Neural progenitor cell (in vitro differentiated cells): ENCODE results near the gene MSANTD1. TPM values are rescaled to one million over a fixed set of nuclear protein-coding genes. Genes with fewer than 3 reads are reported as not detected.
A peak's percentile ranks its signal among the peaks of the same experiment; 100 is the strongest.

ENCODE experiments used
- DNase-seq: peaks from one replicate; pipeline ENCODE4 v3.0.0-alpha.2; 2016; ENCODE audit warnings: low spot score
- H2AFZ ChIP-seq: fragments of 200-600 bp; sonication (generic); replicated peaks from 2 replicates; pipeline ENCODE4 v1.6.1; 2016; ENCODE audit warnings: antibody characterized with exemption
- H3F3A ChIP-seq: fragments of 200-600 bp; sonication (generic); 2 replicates; pipeline ENCODE4 v1.6.1; 2016; ENCODE audit warnings: antibody characterized with exemption, low read depth
- H3K27ac ChIP-seq: fragments of 200-600 bp; sonication (generic); 2 replicates; pipeline ENCODE4 v1.5.1; 2016; ENCODE audit warnings: mild to moderate bottlenecking
- H3K27me3 ChIP-seq: fragments of 200-600 bp; sonication (generic); 2 replicates; pipeline ENCODE4 v1.6.1; 2016; ENCODE audit warnings: mild to moderate bottlenecking, moderate library complexity
- H3K36me3 ChIP-seq: fragments of 200-600 bp; sonication (generic); 2 replicates; pipeline ENCODE4 v1.5.1; 2016
- H3K4me1 ChIP-seq: fragments of 200-600 bp; sonication (generic); 2 replicates; pipeline ENCODE4 v1.6.1; 2016; ENCODE audit warnings: mixed run types
- H3K4me2 ChIP-seq: fragments of 200-600 bp; sonication (generic); 2 replicates; pipeline ENCODE4 v1.6.1; 2016
- H3K4me3 ChIP-seq: fragments of 200-600 bp; sonication (generic); 2 replicates; pipeline ENCODE4 v1.5.1; 2016
- H3K79me2 ChIP-seq: fragments of 200-600 bp; sonication (generic); 2 replicates; pipeline ENCODE4 v1.6.1; 2016; ENCODE audit warnings: low read depth
- H3K9ac ChIP-seq: fragments of 200-600 bp; sonication (generic); 2 replicates; pipeline ENCODE4 v1.6.1; 2016
- H3K9me3 ChIP-seq: fragments of 200-600 bp; sonication (generic); 2 replicates; pipeline ENCODE4 v1.5.1; 2016; ENCODE audit warnings: low read depth
- H4K20me1 ChIP-seq: fragments of 200-600 bp; sonication (generic); 2 replicates; pipeline ENCODE4 v1.6.1; 2016; ENCODE audit warnings: low read depth
- H3K27ac Mint-ChIP-seq: 3 replicates; pipeline ENCODE4 v1.8.0; 2021; ENCODE audit warnings: mixed read lengths
- H3K27me3 Mint-ChIP-seq: 2 replicates; pipeline ENCODE4 v1.8.0; 2022; ENCODE audit warnings: low read depth, mild to moderate bottlenecking, inconsistent platforms, moderate library complexity, mixed read lengths; ENCODE audit not compliant: insufficient read depth
- H3K36me3 Mint-ChIP-seq: 3 replicates; pipeline ENCODE4 v1.8.0; 2021; ENCODE audit warnings: mixed read lengths
- H3K4me1 Mint-ChIP-seq: 3 replicates; pipeline ENCODE4 v1.8.0; 2021; ENCODE audit warnings: mixed read lengths
- H3K4me3 Mint-ChIP-seq: 3 replicates; pipeline ENCODE4 v1.8.0; 2021; ENCODE audit warnings: mild to moderate bottlenecking, moderate library complexity, mixed read lengths
- H3K9me3 Mint-ChIP-seq: 3 replicates; pipeline ENCODE4 v1.8.0; 2020; ENCODE audit warnings: mixed read lengths
- CTCF ChIP-seq: fragments of 200-600 bp; sonication (generic); IDR thresholded peaks from 2 replicates; pipeline ENCODE4 v1.5.1; 2017; ENCODE audit warnings: antibody characterized with exemption, mild to moderate bottlenecking
- EZH2 ChIP-seq: fragments of 200-600 bp; sonication (generic); IDR thresholded peaks from 2 replicates; pipeline ENCODE4 v1.6.1; 2017; ENCODE audit warnings: antibody characterized with exemption, mild to moderate bottlenecking, moderate library complexity
- EZH2phosphoT487 ChIP-seq: fragments of 200-600 bp; sonication (generic); IDR thresholded peaks from 2 replicates; pipeline ENCODE4 v1.6.1; 2017; ENCODE audit warnings: antibody characterized with exemption
- total RNA-seq: library from RNA; depleted of rRNA; stranded (reverse); fragments of >200 nt; gene quantifications from 2 replicates; pipeline ENCODE4 v1.2.3, GENCODE V29; 2015; ENCODE audit warnings: low replicate concordance

MSANTD1 gene
- total RNA-seq, 1 donor from 2014 or later: 0.17 TPM

GRCh38 chr4:3246458-3247398 lies 2.2 kb upstream of the MSANTD1 start:
- Mint-ChIP-seq H3K9me3 (no peaks in the 10 kb centered on the region), H3K4me1 (peaks cover 6% of the 10 kb centered on the region), H3K36me3 (peaks cover 6% of the 10 kb centered on the region), H3K27me3 (peaks cover 2% of the 10 kb centered on the region), H3K4me3 (no peak overlapping the region), H3K27ac (no peak overlapping the region)
- no peak for TF ChIP-seq CTCF
- TF ChIP-seq EZH2: no peak
- TF ChIP-seq EZH2phosphoT487: no peak
- Histone ChIP-seq H3K4me3 (no peak overlapping the region), H3K27me3 (no peaks in the 10 kb centered on the region), H3K9ac (no peak overlapping the region), H3F3A (no peaks in the 10 kb centered on the region), H2AFZ (no peak overlapping the region), H3K36me3 (no peaks in the 10 kb centered on the region), H3K9me3 (no peaks in the 10 kb centered on the region), H3K4me1 (no peaks in the 10 kb centered on the region), H4K20me1 (no peaks in the 10 kb centered on the region), H3K79me2 (no peaks in the 10 kb centered on the region), H3K27ac (no peak overlapping the region), H3K4me2 (no peak overlapping the region)
- no peak for DNase-seq

DNA sequence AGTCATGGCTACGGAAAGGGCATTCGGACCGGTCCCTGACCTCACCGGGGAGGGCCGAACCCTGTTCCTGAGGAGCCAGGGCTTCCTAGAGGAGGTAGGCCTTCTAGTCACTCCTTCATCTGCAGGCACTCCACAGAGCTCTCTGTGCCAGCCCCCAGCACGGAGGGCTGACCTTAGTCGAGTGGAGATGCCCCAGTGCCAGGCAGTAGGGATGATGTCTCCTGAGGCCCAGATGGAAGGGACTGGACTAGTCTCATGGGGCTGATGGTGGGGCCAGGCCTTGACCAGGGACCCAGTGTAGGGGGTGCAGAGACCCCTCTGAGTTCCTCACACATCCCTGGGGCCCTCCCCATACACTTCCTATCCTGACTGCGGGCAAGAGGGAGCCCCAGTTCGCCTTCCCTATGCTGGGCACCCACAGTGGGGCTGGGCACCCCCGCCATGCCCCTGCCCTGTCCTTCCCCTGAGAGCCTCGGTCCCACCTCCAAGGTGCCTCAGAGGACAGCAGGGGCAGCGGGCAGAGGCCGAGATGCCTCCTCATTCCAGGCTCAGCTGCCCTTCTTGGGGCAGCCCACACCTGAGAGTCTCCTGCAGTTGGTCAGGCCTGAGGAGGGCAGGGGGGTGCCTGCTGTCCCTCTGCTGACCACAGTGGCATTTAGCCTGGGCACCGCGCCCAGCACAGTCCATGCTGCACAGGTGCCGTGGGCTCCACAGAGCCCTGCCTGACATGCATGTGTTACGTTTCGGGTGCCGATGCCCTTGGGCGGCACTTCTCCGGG lies 1.4 kb upstream of the MSANTD1 start:
- H3K27ac ChIP-seq: no peak overlapping the region
- no peaks in the 10 kb centered on the region for H3K79me2 ChIP-seq
- H3K9me3 Mint-ChIP-seq: no peaks in the 10 kb centered on the region
- H3K4me1 Mint-ChIP-seq: peaks cover 3% of the 10 kb centered on the region
- no peaks in the 10 kb centered on the region for H3K36me3 ChIP-seq
- H3F3A ChIP-seq: no peaks in the 10 kb centered on the region
- H2AFZ ChIP-seq: no peak overlapping the region
- no peaks in the 10 kb centered on the region for H3K27me3 ChIP-seq
- DNase-seq: no peak
- H4K20me1 ChIP-seq: no peaks in the 10 kb centered on the region
- H3K4me2 ChIP-seq: no peak overlapping the region
- H3K9ac ChIP-seq: no peak overlapping the region
- no peak for TF ChIP-seq EZH2phosphoT487
- no peak for TF ChIP-seq EZH2
- no peak for TF ChIP-seq CTCF
- no peak overlapping the region for H3K4me3 Mint-ChIP-seq
- H3K27me3 Mint-ChIP-seq: peaks cover 2% of the 10 kb centered on the region
- no peaks in the 10 kb centered on the region for H3K9me3 ChIP-seq
- H3K36me3 Mint-ChIP-seq: peaks cover 1% of the 10 kb centered on the region
- no peaks in the 10 kb centered on the region for H3K4me1 ChIP-seq
- H3K27ac Mint-ChIP-seq: no peak overlapping the region
- no peak overlapping the region for H3K4me3 ChIP-seq

GRCh38 chr4:3248178-3248480 lies 830 bp upstream of the MSANTD1 start:
- H2AFZ ChIP-seq: no peak overlapping the region
- no peaks in the 10 kb centered on the region for H3F3A ChIP-seq
- H3K4me3 ChIP-seq: no peak overlapping the region
- Mint-ChIP-seq H3K27me3 (peaks cover 2% of the 10 kb centered on the region), H3K4me3 (no peak overlapping the region), H3K27ac (peak overlapping the region; percentile 88), H3K36me3 (no peaks in the 10 kb centered on the region), H3K9me3 (no peaks in the 10 kb centered on the region), H3K4me1 (peaks cover under 1% of the 10 kb centered on the region)
- H3K9ac ChIP-seq: no peak overlapping the region
- no peaks in the 10 kb centered on the region for H3K9me3 ChIP-seq
- H4K20me1 ChIP-seq: no peaks in the 10 kb centered on the region
- TF ChIP-seq EZH2phosphoT487 (no peak), EZH2 (no peak), CTCF (no peak)
- H3K4me2 ChIP-seq: no peak overlapping the region
- H3K36me3 ChIP-seq: no peaks in the 10 kb centered on the region
- no peaks in the 10 kb centered on the region for H3K79me2 ChIP-seq
- no peak for DNase-seq
- H3K27ac ChIP-seq: no peak overlapping the region
- no peaks in the 10 kb centered on the region for H3K27me3 ChIP-seq
- H3K4me1 ChIP-seq: no peaks in the 10 kb centered on the region
